GM12878 (cell line): ENCODE data around the gene NFATC1. TPM values are rescaled to one million over a fixed set of nuclear protein-coding genes. Genes with fewer than 3 reads are reported as not detected.

ENCODE experiments used
- ATAC-seq: fragments of 200-7000 bp; cut with Tn5 transposase; 3 replicates; pipeline ENCODE4 v1.9.1; 2020; ENCODE audit warnings: mild to moderate bottlenecking, moderate library complexity
- BruUV-seq: library from RNA; stranded (reverse); fragments of 400-500 nt; replicated peaks from 2 replicates; lab custom pipeline; 2021; lab: Mats Ljungman, UMichigan
- CTCF ChIA-PET: fragments of 300-600 bp; sonication (Branson Sonifier 250); formaldehyde crosslinking; extraction: SDS; loops from one replicate; lab custom pipeline; 2021; ENCODE audit warnings: inconsistent platforms; lab: Yijun Ruan, JAX
- POLR2A ChIA-PET: fragments of 350-600 bp; formaldehyde crosslinking; extraction: SDS; loops from one replicate; lab custom pipeline; 2021; ENCODE audit warnings: inconsistent platforms; lab: Charles Lee
- RAD21 ChIA-PET: fragments of 300-600 bp; sonication (Branson Sonifier 250); formaldehyde crosslinking; loops from one replicate; lab custom pipeline; 2023; ENCODE audit warnings: antibody characterized with exemption; ENCODE audit not compliant: unreplicated experiment; lab: Charles Lee
- SMC1A ChIA-PET: fragments of 300-600 bp; sonication (Branson Sonifier 250); formaldehyde crosslinking; loops from one replicate; lab custom pipeline; 2023; ENCODE audit not compliant: unreplicated experiment, uncharacterized antibody; lab: Charles Lee
- DNase-seq: peaks from one replicate; pipeline ENCODE4 v3.0.0-alpha.2; 2011; ENCODE audit warnings: low read depth, low spot score
- FAIRE-seq: peaks from 3 replicates; lab custom pipeline; 2011; peaks lifted over from hg19 to GRCh38; lab: Jason Lieb, UNC
- H2AFZ ChIP-seq: 2 replicates; pipeline ENCODE4 v1.6.0; 2011; ENCODE audit warnings: low read depth, low read length, control low read depth; ENCODE audit not compliant: control insufficient read depth
- H3K27ac ChIP-seq: 2 replicates; pipeline ENCODE4 v1.5.1; 2011; ENCODE audit warnings: control low read depth; ENCODE audit not compliant: control insufficient read depth, insufficient read depth
- H3K27me3 ChIP-seq, 2 experiments: replicated peaks in 1 of 2; 2 replicates each; pipeline versions ENCODE4 v1.6.0 to v1.6.1; 2011; ENCODE audit warnings: low read length in 1 of 2; ENCODE audit not compliant: control insufficient read depth in 2 of 2, insufficient read depth in 2 of 2
- H3K36me3 ChIP-seq, 2 experiments: 2 replicates each; pipeline ENCODE4 v1.5.1; 2011; ENCODE audit warnings: low read length in 1 of 2; ENCODE audit not compliant: control insufficient read depth in 2 of 2, insufficient read depth in 2 of 2
- H3K4me1 ChIP-seq: 2 replicates; pipeline ENCODE4 v1.6.1; 2011; ENCODE audit warnings: mild to moderate bottlenecking, low read length, moderate library complexity, mixed read lengths; ENCODE audit not compliant: control insufficient read depth, insufficient read depth
- H3K4me2 ChIP-seq: 2 replicates; pipeline ENCODE4 v1.6.0; 2011; ENCODE audit warnings: control low read depth; ENCODE audit not compliant: control insufficient read depth, insufficient read depth
- H3K4me3 ChIP-seq: fragments of 200-600 bp; sonication (generic); 2 replicates; pipeline ENCODE4 v1.5.1; 2016
- H3K79me2 ChIP-seq: 2 replicates; pipeline ENCODE4 v1.6.0; 2011; ENCODE audit warnings: low read length; ENCODE audit not compliant: control insufficient read depth, insufficient read depth
- H3K9ac ChIP-seq: 2 replicates; pipeline ENCODE4 v1.8.0; 2011; ENCODE audit warnings: low read length, control low read depth, mixed read lengths; ENCODE audit not compliant: control insufficient read depth, insufficient read depth
- H3K9me3 ChIP-seq: replicated peaks from 3 replicates; pipeline ENCODE4 v1.5.1; 2011; ENCODE audit warnings: mild to moderate bottlenecking, low read length; ENCODE audit not compliant: control insufficient read depth, insufficient read depth
- H4K20me1 ChIP-seq: 2 replicates; pipeline ENCODE4 v1.6.0; 2011; ENCODE audit not compliant: control insufficient read depth, insufficient read depth
- BMI1 ChIP-seq: fragments of 450-650 bp; IDR thresholded peaks from 2 replicates; pipeline ENCODE4 v1.6.1; 2016; ENCODE audit warnings: mild to moderate bottlenecking, moderate library complexity, borderline replicate concordance
- CEBPB ChIP-seq, 2 experiments: fragments of 150-350 bp in 1 of 2; IDR thresholded peaks; 2 replicates each; pipeline ENCODE4 v1.6.1; 2012 to 2014; ENCODE audit warnings: low read depth in 2 of 2, low read length in 2 of 2, borderline replicate concordance in 1 of 2, inconsistent platforms in 1 of 2
- IRF3 ChIP-seq: fragments of 450-650 bp; IDR thresholded peaks from 2 replicates; pipeline ENCODE4 v1.6.1; 2014; ENCODE audit warnings: mild to moderate bottlenecking
- IRF5 ChIP-seq: fragments of 450-650 bp; IDR thresholded peaks from 2 replicates; pipeline ENCODE4 v1.6.1; 2017; ENCODE audit warnings: borderline replicate concordance
- JUNB ChIP-seq: IDR thresholded peaks from 2 replicates; pipeline ENCODE4 v1.6.1; 2016; ENCODE audit warnings: antibody characterized with exemption, mild to moderate bottlenecking
- NFIC ChIP-seq: IDR thresholded peaks from 2 replicates; pipeline ENCODE4 v1.6.1; 2012; ENCODE audit warnings: low read depth, mild to moderate bottlenecking, inconsistent platforms, low read length, moderate library complexity
- NFYB ChIP-seq: IDR thresholded peaks from 2 replicates; pipeline ENCODE4 v1.6.1; 2011; ENCODE audit warnings: low read depth, mild to moderate bottlenecking, low read length, improper control_type of control experiment, moderate library complexity; ENCODE audit not compliant: insufficient read depth
- NKRF ChIP-seq: fragments of 450-650 bp; conservative IDR thresholded peaks from 2 replicates; pipeline ENCODE4 v1.6.1; 2017; ENCODE audit warnings: mild to moderate bottlenecking, moderate library complexity
- RELB ChIP-seq: fragments of 450-650 bp; IDR thresholded peaks from 2 replicates; pipeline ENCODE4 v1.6.1; 2017; ENCODE audit warnings: low read depth, mild to moderate bottlenecking, moderate library complexity
- SPI1 ChIP-seq: IDR thresholded peaks from 2 replicates; pipeline ENCODE4 v1.6.1; 2011; ENCODE audit warnings: low read depth, mild to moderate bottlenecking, low read length, moderate library complexity, borderline replicate concordance; ENCODE audit not compliant: insufficient read depth
- SREBF1 ChIP-seq: IDR thresholded peaks from 2 replicates; pipeline ENCODE4 v1.6.1; 2012; ENCODE audit warnings: mild to moderate bottlenecking, low read length
- STAT3 ChIP-seq: IDR thresholded peaks from 2 replicates; pipeline ENCODE4 v1.6.1; 2011; ENCODE audit warnings: low read depth, low read length, improper control_type of control experiment
- SUZ12 ChIP-seq: fragments of 200-600 bp; sonication (generic); IDR thresholded peaks from one replicate; pipeline ENCODE4 v1.6.1; 2018; ENCODE audit warnings: antibody characterized with exemption, mild to moderate bottlenecking; ENCODE audit not compliant: unreplicated experiment
- USF1 ChIP-seq: IDR thresholded peaks from 2 replicates; pipeline ENCODE4 v1.6.1; 2011; ENCODE audit warnings: borderline replicate concordance, low read depth, mild to moderate bottlenecking, moderate library complexity, mixed read lengths, low read length; ENCODE audit not compliant: insufficient read depth; ENCODE audit errors: extremely low read length
- ZNF24 ChIP-seq: fragments of 450-650 bp; IDR thresholded peaks from 2 replicates; pipeline ENCODE4 v1.6.1; 2017; ENCODE audit warnings: antibody characterized with exemption, mild to moderate bottlenecking
- WGBS: methylation state at CpG from one replicate; pipeline ENCODE4 v1.1.6; 2016; ENCODE audit warnings: low lambda C conversion rate; ENCODE audit not compliant: insufficient replicate concordance, insufficient coverage; ENCODE audit errors: missing lambda C conversion rate; 5-methylcytosine and 5-hydroxymethylcytosine counted together
- in situ Hi-C: fragments of 300-500 bp; cut with MboI; formaldehyde crosslinking; loops from 9 replicates; pipeline ENCODE4 v1.14.3; 2018; ENCODE audit warnings: mixed read lengths
- intact Hi-C: fragments of 100-400 bp; cut with micrococcal nuclease; formaldehyde crosslinking; loops from one replicate; pipeline ENCODE4 v1.14.2; 2022; ENCODE audit not compliant: unreplicated experiment
- polyA plus RNA-seq, 11 experiments: library from polyadenylated mRNA; depleted of rRNA in 4 of 11; unstranded in 6 of 11; stranded (reverse) in 5 of 11; fragments of >200 nt; fragmentation: Nextera tagmentation in 4 of 11; fragmentation: Illumina TruSeq in 1 of 11; extraction: Ambion mirVana in 4 of 11; extraction: Trizol in 1 of 11; gene quantifications; 1 replicate in 1 of 11; 2 replicates in 10 of 11; pipeline versions ENCODE4 v1.2.1 to v1.2.3, GENCODE V29; 2011 to 2016; ENCODE audit warnings: inconsistent platforms in 2 of 11, missing spikeins in 2 of 11, low read depth in 1 of 11
- total RNA-seq, 4 experiments: library from RNA; depleted of rRNA in 3 of 4; stranded (reverse); fragments of >200 nt in 3 of 4; fragmentation: Illumina TruSeq in 1 of 4; extraction: Trizol in 1 of 4; gene quantifications; 2 replicates each; pipeline versions ENCODE4 v1.2.1 to v1.2.3, GENCODE V29; 2013 to 2021

Gene NFATC1
- total and polyA plus RNA-seq, 10 of the 15 experiments (the other 5 are each of a cell fraction or from before 2014, with no cell fraction given) = 0.84 to 20.8 (median 5.1) TPM

- no peak for TF ChIP-seq USF1
- TF ChIP-seq NKRF = no peak
These were observed 42.5 kb upstream of the NFATC1 start (continued) for GRCh38 chr18:79353267-79353666.

GRCh38 chr18:79354350-79354749 is 41.4 kb upstream of the NFATC1 start:
- FAIRE-seq (no peak), ATAC-seq (no peak), DNase-seq (no peak)
- Histone ChIP-seq H2AFZ (no peak overlapping the region), H3K27ac (no peak overlapping the region), H3K4me3 (no peak overlapping the region), H3K9ac (no peak overlapping the region), H3K4me2 (no peak overlapping the region), H3K27me3 (no peaks in the 10 kb centered on the region), H3K79me2 (no peaks in the 10 kb centered on the region), H3K4me1 (peaks cover 10% of the 10 kb centered on the region), H4K20me1 (no peaks in the 10 kb centered on the region), H3K36me3 (no peaks in the 10 kb centered on the region; a peak in 3 of 4 replicates), H3K9me3 (no peaks in the 10 kb centered on the region)
- ChIA-PET SMC1A (no interaction called here), RAD21 (interaction anchor here (0.7 kb wide), 1 partner anchor 109 kb away, joined by 3 read pairs; no protein-coding TSS in a partner anchor), CTCF (interaction anchor here (0.6 kb wide), 1 partner anchor 217 kb away, joined by 3 read pairs; no protein-coding TSS in a partner anchor), POLR2A (interaction anchor here (0.7 kb wide), 1 partner anchor 16 kb away, joined by 6 read pairs; no protein-coding TSS in a partner anchor)
- 86% methylated on average over 6 of the region's 8 CpGs for WGBS
- in situ Hi-C loops (no loop called here), intact Hi-C loops (no loop called here)
- no TSS peak for BruUV-seq
- no peak for TF ChIP-seq IRF3
- TF ChIP-seq BMI1 = no peak
- no peak for TF ChIP-seq SUZ12
- TF ChIP-seq NFYB = no peak
- no peak for TF ChIP-seq SPI1
- TF ChIP-seq ZNF24 = no peak
- no peak for TF ChIP-seq STAT3
- no peak for TF ChIP-seq JUNB
- no peak for TF ChIP-seq NFIC
- TF ChIP-seq CEBPB (IDR thresholded peaks at IDR 0.05; ENCODE audit: borderline replicate concordance in 1 of 2, low read depth in 2 of 2, low read length in 2 of 2) = no peak
- TF ChIP-seq IRF5 = no peak
- no peak for TF ChIP-seq SREBF1
- TF ChIP-seq RELB = no peak
